Neural crest cell (in vitro differentiated cells): Measurements from ENCODE around the gene LSM3. TPM values are rescaled to one million over a fixed set of nuclear protein-coding genes. Genes with fewer than 3 reads are reported as not detected.

Source experiments
- DNase-seq: peaks from one replicate; pipeline ENCODE4 v3.0.0; 2021; ENCODE audit warnings: low read depth, mixed read lengths, low spot score
- H3K27ac Mint-ChIP-seq: one replicate; pipeline ENCODE4 v1.8.0; 2021; ENCODE audit warnings: mild to moderate bottlenecking, mixed read lengths; ENCODE audit not compliant: unreplicated experiment
- H3K27me3 Mint-ChIP-seq: 2 replicates; pipeline ENCODE4 v1.8.0; 2021; ENCODE audit warnings: low read depth, mild to moderate bottlenecking, mixed read lengths
- H3K36me3 Mint-ChIP-seq: 2 replicates; pipeline ENCODE4 v1.8.0; 2021; ENCODE audit warnings: low read depth, mild to moderate bottlenecking, mixed read lengths
- H3K4me1 Mint-ChIP-seq: 2 replicates; pipeline ENCODE4 v1.8.0; 2021; ENCODE audit warnings: mixed read lengths
- H3K4me3 Mint-ChIP-seq: one replicate; pipeline ENCODE4 v1.8.0; 2021; ENCODE audit warnings: mild to moderate bottlenecking, mixed read lengths
- H3K9me3 Mint-ChIP-seq: 2 replicates; pipeline ENCODE4 v1.8.0; 2021; ENCODE audit warnings: mixed read lengths
- total RNA-seq: library from RNA; stranded (reverse); gene quantifications from 2 replicates; pipeline ENCODE4 v1.2.1, GENCODE V29; 2021
- TF ChIP-seq, protein P1 (sequence below): fragments of 200-600 bp; sonication (generic); conservative IDR thresholded peaks from 2 replicates; pipeline ENCODE4 v1.5.0; 2021; ENCODE audit warnings: antibody characterized with exemption, mild to moderate bottlenecking

LSM3 gene
- total RNA-seq, 1 donor from 2014 or later, result 18.3 TPM

DNA sequence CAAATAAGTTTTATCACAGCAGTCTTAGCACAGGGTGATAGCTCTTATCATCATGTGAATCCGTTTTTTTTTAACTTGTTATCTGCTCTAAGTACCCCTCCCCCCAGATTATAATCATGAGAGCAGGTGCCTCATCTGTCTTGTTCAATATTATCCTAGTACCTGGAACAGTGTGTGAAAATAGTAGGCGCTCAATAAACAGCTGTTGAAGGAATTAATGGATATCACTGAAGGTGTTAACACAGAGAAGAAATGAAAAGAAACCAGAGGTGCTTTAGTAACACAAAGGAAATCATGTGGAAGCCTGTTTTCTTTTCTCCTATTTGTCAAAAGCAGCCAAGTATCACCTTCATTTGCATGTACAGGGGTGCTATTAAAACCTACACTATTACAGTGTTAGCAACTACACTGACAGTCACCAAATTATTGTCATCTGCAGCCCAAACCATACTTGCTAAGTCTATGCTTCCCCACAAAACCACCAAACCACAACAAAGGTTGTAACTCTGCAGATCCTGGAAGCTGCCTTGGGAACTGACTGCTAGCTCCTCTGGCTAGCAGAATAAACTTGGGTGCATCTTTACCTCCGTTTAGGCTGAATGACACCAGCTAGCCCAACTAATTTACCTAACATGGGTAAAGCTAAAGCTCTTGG lies 3.1 kb upstream of the LSM3 start:
- Mint-ChIP-seq H3K36me3 (peaks cover 13% of the 10 kb centered on the region), H3K9me3 (no peaks in the 10 kb centered on the region), H3K27ac (no peak overlapping the region), H3K27me3 (no peaks in the 10 kb centered on the region), H3K4me3 (peak overlapping the region; percentile 60), H3K4me1 (peaks cover 45% of the 10 kb centered on the region)
- TF ChIP-seq, protein P1, sequence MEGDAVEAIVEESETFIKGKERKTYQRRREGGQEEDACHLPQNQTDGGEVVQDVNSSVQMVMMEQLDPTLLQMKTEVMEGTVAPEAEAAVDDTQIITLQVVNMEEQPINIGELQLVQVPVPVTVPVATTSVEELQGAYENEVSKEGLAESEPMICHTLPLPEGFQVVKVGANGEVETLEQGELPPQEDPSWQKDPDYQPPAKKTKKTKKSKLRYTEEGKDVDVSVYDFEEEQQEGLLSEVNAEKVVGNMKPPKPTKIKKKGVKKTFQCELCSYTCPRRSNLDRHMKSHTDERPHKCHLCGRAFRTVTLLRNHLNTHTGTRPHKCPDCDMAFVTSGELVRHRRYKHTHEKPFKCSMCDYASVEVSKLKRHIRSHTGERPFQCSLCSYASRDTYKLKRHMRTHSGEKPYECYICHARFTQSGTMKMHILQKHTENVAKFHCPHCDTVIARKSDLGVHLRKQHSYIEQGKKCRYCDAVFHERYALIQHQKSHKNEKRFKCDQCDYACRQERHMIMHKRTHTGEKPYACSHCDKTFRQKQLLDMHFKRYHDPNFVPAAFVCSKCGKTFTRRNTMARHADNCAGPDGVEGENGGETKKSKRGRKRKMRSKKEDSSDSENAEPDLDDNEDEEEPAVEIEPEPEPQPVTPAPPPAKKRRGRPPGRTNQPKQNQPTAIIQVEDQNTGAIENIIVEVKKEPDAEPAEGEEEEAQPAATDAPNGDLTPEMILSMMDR, result no peak
- DNase-seq, result no peak

DNA sequence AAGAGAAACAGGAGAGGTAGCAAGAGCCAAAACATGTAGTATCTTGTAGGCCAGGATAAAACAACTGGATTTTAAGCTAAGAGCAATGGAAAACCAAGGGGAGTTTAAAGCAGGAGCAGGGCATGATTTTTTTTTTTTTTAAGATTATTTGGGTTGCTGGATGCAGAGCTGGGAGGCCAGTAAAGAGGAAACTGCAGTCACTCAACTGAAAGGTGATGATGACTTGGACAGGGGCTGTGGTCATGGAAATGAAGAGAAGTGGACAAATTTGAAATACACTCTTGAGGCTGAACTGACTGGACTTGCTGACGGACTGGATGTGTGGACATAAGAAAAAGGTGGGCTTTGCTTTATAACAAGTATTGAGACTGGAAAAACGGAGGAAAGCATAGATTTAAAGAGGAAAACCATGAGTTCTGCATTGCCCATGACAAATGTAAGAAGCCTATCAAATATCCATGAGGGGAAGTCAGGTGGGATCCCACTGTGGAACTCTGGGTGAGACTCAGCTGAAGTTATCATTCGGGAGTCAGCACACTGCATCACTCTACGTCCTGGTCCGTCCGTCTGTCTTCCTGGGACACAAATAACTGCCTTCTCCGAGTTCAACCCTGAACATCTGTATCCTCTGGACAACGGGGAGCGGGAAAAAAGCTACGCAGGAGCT lies 904 bp upstream of the LSM3 start:
- Mint-ChIP-seq H3K27me3 (no peaks in the 10 kb centered on the region), H3K9me3 (no peaks in the 10 kb centered on the region)

DNA sequence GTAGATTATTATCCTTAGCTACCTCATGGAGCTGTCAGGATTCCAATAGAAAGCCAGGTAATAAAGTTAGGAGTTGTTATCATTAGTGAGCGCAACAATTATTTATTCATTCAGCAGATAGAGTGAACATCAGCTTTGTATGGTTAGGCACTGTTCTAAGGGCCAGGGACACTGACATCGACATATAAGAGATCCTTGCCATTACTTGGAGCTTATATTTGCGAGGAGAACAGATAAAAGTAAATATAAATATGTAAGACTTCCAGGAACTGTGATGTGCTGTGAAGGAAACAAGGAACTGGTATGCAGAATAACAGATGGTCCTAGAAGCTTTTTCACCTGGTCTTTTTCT lies 473 bp downstream of the LSM3 start:
- TF ChIP-seq, protein P1, result no peak
- peaks cover 45% of the 10 kb centered on the region for H3K4me1 Mint-ChIP-seq
- peak overlapping the region; percentile 98 for H3K4me3 Mint-ChIP-seq
- H3K9me3 Mint-ChIP-seq, result no peaks in the 10 kb centered on the region
- H3K27me3 Mint-ChIP-seq, result no peaks in the 10 kb centered on the region
- peak overlapping the region; percentile 99 for H3K27ac Mint-ChIP-seq
- H3K36me3 Mint-ChIP-seq, result peaks cover 7% of the 10 kb centered on the region
- no peak for DNase-seq

More for the DNA sequence above, 904 bp upstream of the LSM3 start:
- TF ChIP-seq, protein P1, result no peak
- Mint-ChIP-seq H3K27ac (peak overlapping the region; percentile 97), H3K36me3 (peaks cover 6% of the 10 kb centered on the region), H3K4me3 (peak overlapping the region; percentile 98), H3K4me1 (peaks cover 45% of the 10 kb centered on the region)
- DNase-seq, result no peak

DNA sequence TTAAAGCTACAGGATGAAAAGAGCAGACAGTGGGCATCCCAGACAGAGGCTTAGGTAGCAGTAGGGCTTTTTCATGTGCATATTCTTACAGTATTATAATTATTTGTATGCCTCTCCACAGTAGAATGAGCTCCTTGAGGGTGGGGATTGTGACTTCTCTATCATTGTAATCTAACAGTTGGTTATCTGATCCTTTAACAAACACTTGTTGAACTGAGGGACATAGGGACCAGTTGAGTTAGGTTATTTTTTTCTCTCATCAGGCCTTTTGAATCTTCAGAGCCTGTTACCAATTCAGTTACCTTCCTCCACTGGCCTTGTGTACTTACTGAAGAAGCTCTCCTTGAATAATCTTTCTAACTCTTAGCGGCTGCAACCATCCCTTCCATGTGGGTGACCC lies 1.2 kb downstream of the LSM3 start:
- Mint-ChIP-seq H3K27ac (no peak overlapping the region), H3K4me1 (peaks cover 43% of the 10 kb centered on the region)
- TF ChIP-seq, protein P1, result no peak

DNA sequence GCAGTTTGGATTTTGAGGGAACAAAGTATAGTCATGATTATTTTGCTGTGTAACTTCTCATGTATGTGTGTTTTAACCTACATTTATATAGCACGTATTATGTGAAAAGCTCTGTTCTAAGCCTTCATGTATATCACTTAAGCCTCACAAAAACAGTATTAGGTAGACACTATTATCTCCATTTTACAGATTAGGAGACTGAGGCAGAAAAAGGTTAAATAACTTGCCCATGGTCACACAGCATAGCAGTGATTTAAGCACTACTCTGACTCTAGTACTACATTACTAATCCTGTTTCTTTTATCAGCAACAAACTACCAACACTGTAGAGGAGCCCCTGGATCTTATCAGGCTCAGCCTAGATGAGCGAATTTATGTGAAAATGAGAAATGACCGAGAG lies 2.6 kb downstream of the LSM3 start:
- Mint-ChIP-seq H3K36me3 (peaks cover 10% of the 10 kb centered on the region), H3K4me3 (peak overlapping the region; percentile 68), H3K4me1 (peaks cover 30% of the 10 kb centered on the region), H3K9me3 (no peaks in the 10 kb centered on the region), H3K27ac (no peak overlapping the region), H3K27me3 (no peaks in the 10 kb centered on the region)
- TF ChIP-seq, protein P1, result no peak
- DNase-seq, result no peak

More for the DNA sequence above, 1.2 kb downstream of the LSM3 start:
- H3K4me3 Mint-ChIP-seq, result peak overlapping the region; percentile 98
- DNase-seq, result no peak
- no peaks in the 10 kb centered on the region for H3K9me3 Mint-ChIP-seq
- H3K27me3 Mint-ChIP-seq, result no peaks in the 10 kb centered on the region
- peaks cover 8% of the 10 kb centered on the region for H3K36me3 Mint-ChIP-seq
